SK-N-SH (cell line): ENCODE data around the gene FEZF1. TPM values are rescaled to one million over a fixed set of nuclear protein-coding genes. Genes with fewer than 3 reads are reported as not detected.

ENCODE experiments used
- CTCF ChIA-PET: fragments of 300-600, 350-600 bp; formaldehyde crosslinking; extraction: SDS; loops from one replicate; lab custom pipeline; 2021; lab: Yijun Ruan, JAX
- POLR2A ChIA-PET: fragments of 350-600 bp; sonication (Branson Sonifier 250); formaldehyde crosslinking; extraction: SDS; loops from one replicate; lab custom pipeline; 2020; ENCODE audit warnings: antibody characterized with exemption, inconsistent platforms; lab: Yijun Ruan, JAX
- DNase-seq: peaks from one replicate; pipeline ENCODE4 v3.0.0; 2012
- H2AFZ ChIP-seq: fragments of 200-600 bp; sonication (generic); 2 replicates; pipeline ENCODE4 v1.8.1; 2016; ENCODE audit warnings: antibody characterized with exemption, mild to moderate bottlenecking, low read depth
- H3F3A ChIP-seq: fragments of 200-600 bp; sonication (generic); replicated peaks from 2 replicates; pipeline ENCODE3; 2016; ENCODE audit warnings: antibody characterized with exemption, mild to moderate bottlenecking; ENCODE audit not compliant: insufficient read depth
- H3K27ac ChIP-seq, 2 experiments: fragments of 200-500 bp in 1 of 2; fragments of 200-600 bp in 1 of 2; sonication (Bioruptor generic) in 1 of 2; sonication (generic), shearing (Covaris generic) in 1 of 2; 2 replicates each; pipeline versions ENCODE4 v1.5.1 to v1.6.1; 2014 to 2016; ENCODE audit warnings: low read depth in 2 of 2, inconsistent platforms in 1 of 2, low read length in 1 of 2, mild to moderate bottlenecking in 1 of 2, mixed read lengths in 1 of 2
- H3K27me3 ChIP-seq: fragments of 200-600 bp; sonication (generic), shearing (Covaris generic); 2 replicates; pipeline ENCODE4 v1.6.1; 2016; ENCODE audit warnings: mixed run types; ENCODE audit not compliant: insufficient read depth
- H3K36me3 ChIP-seq, 2 experiments: fragments of 200-500 bp in 1 of 2; fragments of 200-600 bp in 1 of 2; sonication (Bioruptor generic) in 1 of 2; sonication (generic) in 1 of 2; replicated peaks in 1 of 2; 2 replicates each; pipeline versions ENCODE3 to v1.5.1; 2014 to 2016; ENCODE audit warnings: low read length in 1 of 2, mild to moderate bottlenecking in 1 of 2; ENCODE audit not compliant: insufficient read depth in 2 of 2, control insufficient read depth in 1 of 2
- H3K4me1 ChIP-seq, 2 experiments: fragments of 200-500 bp in 1 of 2; fragments of 200-600 bp in 1 of 2; sonication (Bioruptor generic) in 1 of 2; sonication (generic), shearing (Covaris generic) in 1 of 2; 2 replicates each; pipeline versions ENCODE4 v1.5.1 to v1.6.1; 2014 to 2016; ENCODE audit warnings: low read depth in 1 of 2, low read length in 1 of 2, mixed run types in 1 of 2; ENCODE audit not compliant: insufficient read depth in 2 of 2, control insufficient read depth in 1 of 2
- H3K4me2 ChIP-seq: fragments of 200-600 bp; sonication (generic), shearing (Covaris generic); 2 replicates; pipeline ENCODE4 v1.6.1; 2017; ENCODE audit warnings: mixed run types
- H3K4me3 ChIP-seq, 2 experiments: fragments of 200-500 bp in 1 of 2; fragments of 200-600 bp in 1 of 2; sonication (Bioruptor generic) in 1 of 2; sonication (generic), shearing (Covaris generic) in 1 of 2; 2 replicates each; pipeline versions ENCODE4 v1.5.1 to v1.8.1; 2014 to 2016; ENCODE audit warnings: low read depth in 2 of 2, inconsistent platforms in 1 of 2, low read length in 1 of 2, mild to moderate bottlenecking in 1 of 2, mixed read lengths in 1 of 2, moderate library complexity in 1 of 2
- H3K79me2 ChIP-seq: fragments of 200-600 bp; sonication (generic); 2 replicates; pipeline ENCODE4 v1.8.1; 2017; ENCODE audit warnings: mild to moderate bottlenecking; ENCODE audit not compliant: insufficient read depth
- H3K9ac ChIP-seq: fragments of 200-600 bp; sonication (generic); 2 replicates; pipeline ENCODE4 v1.6.1; 2017; ENCODE audit warnings: mixed run types
- H3K9me2 ChIP-seq: fragments of 200-600 bp; sonication (generic); 2 replicates; pipeline ENCODE4 v1.6.1; 2017; ENCODE audit warnings: mixed run types
- H3K9me3 ChIP-seq: fragments of 200-600 bp; sonication (generic); 2 replicates; pipeline ENCODE4 v1.6.1; 2017; ENCODE audit warnings: mixed run types, mild to moderate bottlenecking, moderate library complexity
- H4K20me1 ChIP-seq: fragments of 200-600 bp; sonication (generic); 2 replicates; pipeline ENCODE4 v1.6.1; 2017; ENCODE audit warnings: mild to moderate bottlenecking, mixed run types; ENCODE audit not compliant: insufficient read depth
- CTCF ChIP-seq: fragments of 200-600 bp; sonication (generic); IDR thresholded peaks from 2 replicates; pipeline ENCODE4 v1.6.1; 2017; ENCODE audit warnings: antibody characterized with exemption, mild to moderate bottlenecking, moderate library complexity
- ELF1 ChIP-seq: IDR thresholded peaks from 2 replicates; pipeline ENCODE4 v1.4.0; 2012
- EP300 ChIP-seq, 2 experiments: IDR thresholded peaks; 2 replicates each; pipeline versions ENCODE4 v1.4.0 to v1.6.1; 2012; ENCODE audit warnings: borderline replicate concordance in 1 of 2, low read depth in 1 of 2, low read length in 1 of 2
- EZH2phosphoT487 ChIP-seq: fragments of 200-600 bp; sonication (generic); IDR thresholded peaks from 2 replicates; pipeline ENCODE4 v1.6.1; 2017; ENCODE audit warnings: low read depth, mixed run types, mild to moderate bottlenecking, antibody characterized with exemption, moderate library complexity, borderline replicate concordance
- FOXM1 ChIP-seq: IDR thresholded peaks from 2 replicates; pipeline ENCODE4 v1.4.0; 2012; ENCODE audit warnings: low read depth, mild to moderate bottlenecking
- MEF2A ChIP-seq: IDR thresholded peaks from 2 replicates; pipeline ENCODE4 v1.4.0; 2012; ENCODE audit warnings: low read depth, borderline replicate concordance
- MXI1 ChIP-seq: IDR thresholded peaks from 2 replicates; pipeline ENCODE4 v1.6.1; 2012; ENCODE audit warnings: mild to moderate bottlenecking, low read depth, low read length, improper control_type of control experiment
- NFIC ChIP-seq: IDR thresholded peaks from 2 replicates; pipeline ENCODE4 v1.4.0; 2012; ENCODE audit warnings: borderline replicate concordance
- NRF1 ChIP-seq: IDR thresholded peaks from 2 replicates; pipeline ENCODE4 v1.6.1; 2012; ENCODE audit warnings: low read depth, mild to moderate bottlenecking, low read length
- PBX3 ChIP-seq: IDR thresholded peaks from 2 replicates; pipeline ENCODE4; 2012
- RAD21 ChIP-seq: IDR thresholded peaks from 2 replicates; pipeline ENCODE4 v1.6.1; 2012; ENCODE audit warnings: mild to moderate bottlenecking, low read length
- RFX5 ChIP-seq: IDR thresholded peaks from 2 replicates; pipeline ENCODE4 v1.6.1; 2012; ENCODE audit warnings: mild to moderate bottlenecking, improper control_type of control experiment, low read length
- RXRA ChIP-seq: IDR thresholded peaks from 2 replicates; pipeline ENCODE4 v1.4.0; 2012; ENCODE audit warnings: low read depth, mild to moderate bottlenecking, borderline replicate concordance
- SIN3A ChIP-seq: IDR thresholded peaks from 2 replicates; pipeline ENCODE4 v1.6.1; 2012; ENCODE audit warnings: low read depth, mild to moderate bottlenecking, low read length, moderate library complexity, borderline replicate concordance
- SMC3 ChIP-seq: IDR thresholded peaks from 2 replicates; pipeline ENCODE4 v1.6.1; 2012; ENCODE audit warnings: low read depth, low read length, improper control_type of control experiment
- TEAD4 ChIP-seq: IDR thresholded peaks from 2 replicates; pipeline ENCODE4 v1.4.0; 2012; ENCODE audit warnings: mild to moderate bottlenecking, borderline replicate concordance; ENCODE audit not compliant: insufficient read depth
- USF1 ChIP-seq: IDR thresholded peaks from 2 replicates; pipeline ENCODE4 v1.4.0; 2012; ENCODE audit warnings: low read depth, borderline replicate concordance
- YY1 ChIP-seq: IDR thresholded peaks from 2 replicates; pipeline ENCODE4 v1.4.0; 2012; ENCODE audit warnings: low read depth, mild to moderate bottlenecking
- ZBTB33 ChIP-seq: IDR thresholded peaks from 2 replicates; pipeline ENCODE4 v1.4.0; 2012; ENCODE audit warnings: low read depth, borderline replicate concordance
- WGBS: methylation state at CpG from one replicate; pipeline ENCODE4 v1.1.6; 2017; ENCODE audit warnings: low lambda C conversion rate; 5-methylcytosine and 5-hydroxymethylcytosine counted together
- polyA plus RNA-seq, 3 experiments: library from polyadenylated mRNA; depleted of rRNA; stranded (reverse); fragments of >200 nt; gene quantifications; 2 replicates each; pipeline ENCODE4 v1.2.3, GENCODE V29; 2012
- TF ChIP-seq, protein P1 (sequence below): fragments of 150-350 bp; IDR thresholded peaks from 2 replicates; pipeline ENCODE4 v1.6.1; 2017; ENCODE audit warnings: antibody characterized with exemption, low read length, low read depth, borderline replicate concordance
- TF ChIP-seq, protein P2 (sequence below): fragments of 150-350 bp; IDR thresholded peaks from 2 replicates; pipeline ENCODE4 v1.6.1; 2016; ENCODE audit warnings: mild to moderate bottlenecking, low read depth, low read length

The FEZF1 gene
- polyA plus RNA-seq, 1 of the 3 experiments (the other 2 are of a cell fraction): not detected

DNA sequence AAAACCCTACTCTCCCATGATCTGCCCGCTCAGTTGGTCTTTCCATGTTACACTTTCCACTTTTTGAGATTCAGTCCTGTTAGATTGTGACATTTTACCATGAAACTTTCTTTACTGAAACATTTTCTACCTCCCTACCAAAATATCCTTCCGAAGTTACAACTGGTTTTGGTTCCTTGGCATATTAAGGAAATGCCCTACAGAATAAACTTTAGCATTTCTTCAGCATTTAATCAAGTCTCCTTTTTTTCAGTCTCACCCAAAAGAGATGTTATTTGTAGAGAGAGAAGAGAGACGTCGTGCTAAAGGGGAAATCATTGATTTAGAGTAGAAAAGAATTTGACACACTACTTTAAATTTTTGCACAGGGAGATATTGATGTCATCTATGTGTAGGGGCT, 9.7 kb upstream of the FEZF1 start:
- H3K9me3 ChIP-seq: no peaks in the 10 kb centered on the region
- CTCF ChIA-PET: no interaction called here
- 2% methylated on average over 4 of the region's 4 CpGs for whole genome bisulfite sequencing
- peaks cover 89% of the 10 kb centered on the region for H3K27me3 ChIP-seq
- no peak for TF ChIP-seq USF1
- TF ChIP-seq RXRA: no peak
- TF ChIP-seq, protein P1, sequence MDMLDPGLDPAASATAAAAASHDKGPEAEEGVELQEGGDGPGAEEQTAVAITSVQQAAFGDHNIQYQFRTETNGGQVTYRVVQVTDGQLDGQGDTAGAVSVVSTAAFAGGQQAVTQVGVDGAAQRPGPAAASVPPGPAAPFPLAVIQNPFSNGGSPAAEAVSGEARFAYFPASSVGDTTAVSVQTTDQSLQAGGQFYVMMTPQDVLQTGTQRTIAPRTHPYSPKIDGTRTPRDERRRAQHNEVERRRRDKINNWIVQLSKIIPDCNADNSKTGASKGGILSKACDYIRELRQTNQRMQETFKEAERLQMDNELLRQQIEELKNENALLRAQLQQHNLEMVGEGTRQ: no peak
- no peak for TF ChIP-seq EZH2phosphoT487
- no peak for TF ChIP-seq MXI1
- no peak for TF ChIP-seq EP300 (IDR thresholded peaks at IDR 0.05; ENCODE audit: borderline replicate concordance in 1 of 2, low read depth in 1 of 2, low read length in 1 of 2)
- no peak for TF ChIP-seq NFIC
- no peak for TF ChIP-seq SIN3A
- TF ChIP-seq, all 33 proteins: peak for 0
- Histone ChIP-seq H3K4me2 (no peak overlapping the region), H3K36me3 (no peaks in the 10 kb centered on the region), H2AFZ (no peak overlapping the region), H3K9ac (no peak overlapping the region), H4K20me1 (no peaks in the 10 kb centered on the region), H3K79me2 (no peaks in the 10 kb centered on the region), H3K4me1 (peaks cover 0 to 7% of the 10 kb centered on the region in 2 experiments; a peak in 1 of 4 replicates), H3K4me3 (no peak overlapping the region), H3K9me2 (no peaks in the 10 kb centered on the region), H3K27ac (no peak overlapping the region), H3F3A (no peaks in the 10 kb centered on the region)
- DNase-seq: no peak
- POLR2A ChIA-PET: no interaction called here

GRCh38 chr7:122312789-122313188, 8.2 kb upstream of the FEZF1 start:
- no peaks in the 10 kb centered on the region for H3K36me3 ChIP-seq
- no peaks in the 10 kb centered on the region for H3K79me2 ChIP-seq
- no peak overlapping the region for H3K27ac ChIP-seq
- H3K4me2 ChIP-seq: no peak overlapping the region
- no peaks in the 10 kb centered on the region for H3K9me2 ChIP-seq
- H3K9ac ChIP-seq: no peak overlapping the region
- no peaks in the 10 kb centered on the region for H4K20me1 ChIP-seq
- POLR2A ChIA-PET: no interaction called here
- H3K4me3 ChIP-seq: no peak overlapping the region
- H3K4me1 ChIP-seq: peaks cover 0 to 7% of the 10 kb centered on the region in 2 experiments; a peak in 1 of 4 replicates
- no peaks in the 10 kb centered on the region for H3K9me3 ChIP-seq
- no peaks in the 10 kb centered on the region for H3F3A ChIP-seq
- 6% methylated on average over 3 of the region's 3 CpGs for WGBS
- no peak overlapping the region for H2AFZ ChIP-seq
- CTCF ChIA-PET: no interaction called here
- no peak for DNase-seq
- H3K27me3 ChIP-seq: peaks cover 95% of the 10 kb centered on the region
- TF ChIP-seq CTCF: no peak
- no peak for TF ChIP-seq PBX3
- TF ChIP-seq RXRA: no peak
- no peak for TF ChIP-seq YY1
- no peak for TF ChIP-seq ELF1
- no peak for TF ChIP-seq SIN3A
- no peak for TF ChIP-seq RFX5
- no peak for TF ChIP-seq SMC3
- TF ChIP-seq RAD21: no peak
- no peak for TF ChIP-seq FOXM1
- no peak for TF ChIP-seq ZBTB33
- TF ChIP-seq MEF2A: no peak
- TF ChIP-seq MXI1: no peak
- TF ChIP-seq NRF1: no peak
- TF ChIP-seq, protein P2, sequence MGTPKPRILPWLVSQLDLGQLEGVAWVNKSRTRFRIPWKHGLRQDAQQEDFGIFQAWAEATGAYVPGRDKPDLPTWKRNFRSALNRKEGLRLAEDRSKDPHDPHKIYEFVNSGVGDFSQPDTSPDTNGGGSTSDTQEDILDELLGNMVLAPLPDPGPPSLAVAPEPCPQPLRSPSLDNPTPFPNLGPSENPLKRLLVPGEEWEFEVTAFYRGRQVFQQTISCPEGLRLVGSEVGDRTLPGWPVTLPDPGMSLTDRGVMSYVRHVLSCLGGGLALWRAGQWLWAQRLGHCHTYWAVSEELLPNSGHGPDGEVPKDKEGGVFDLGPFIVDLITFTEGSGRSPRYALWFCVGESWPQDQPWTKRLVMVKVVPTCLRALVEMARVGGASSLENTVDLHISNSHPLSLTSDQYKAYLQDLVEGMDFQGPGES: no peak
- TF ChIP-seq TEAD4: no peak
- TF ChIP-seq EP300 (IDR thresholded peaks at IDR 0.05; ENCODE audit: borderline replicate concordance in 1 of 2, low read depth in 1 of 2, low read length in 1 of 2): no peak
